Measurements from ENCODE around the gene ATN1.

The ATN1 gene

DNA sequence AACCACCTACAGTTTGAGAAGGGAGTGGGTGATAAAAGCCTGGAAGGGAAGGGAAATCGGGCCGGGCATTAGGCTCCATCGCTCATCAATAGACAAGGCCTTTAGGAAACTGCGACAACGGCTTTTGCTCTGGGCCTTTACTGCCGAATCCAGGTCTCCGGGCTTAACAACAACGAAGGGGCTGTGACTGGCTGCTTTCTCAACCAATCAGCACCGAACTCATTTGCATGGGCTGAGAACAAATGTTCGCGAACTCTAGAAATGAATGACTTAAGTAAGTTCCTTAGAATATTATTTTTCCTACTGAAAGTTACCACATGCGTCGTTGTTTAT is 15.6 kb downstream of the ATN1 start:
- DNase-seq = peak in 56 of 58 donors; percentile 19 to 95 (median 78)

DNA sequence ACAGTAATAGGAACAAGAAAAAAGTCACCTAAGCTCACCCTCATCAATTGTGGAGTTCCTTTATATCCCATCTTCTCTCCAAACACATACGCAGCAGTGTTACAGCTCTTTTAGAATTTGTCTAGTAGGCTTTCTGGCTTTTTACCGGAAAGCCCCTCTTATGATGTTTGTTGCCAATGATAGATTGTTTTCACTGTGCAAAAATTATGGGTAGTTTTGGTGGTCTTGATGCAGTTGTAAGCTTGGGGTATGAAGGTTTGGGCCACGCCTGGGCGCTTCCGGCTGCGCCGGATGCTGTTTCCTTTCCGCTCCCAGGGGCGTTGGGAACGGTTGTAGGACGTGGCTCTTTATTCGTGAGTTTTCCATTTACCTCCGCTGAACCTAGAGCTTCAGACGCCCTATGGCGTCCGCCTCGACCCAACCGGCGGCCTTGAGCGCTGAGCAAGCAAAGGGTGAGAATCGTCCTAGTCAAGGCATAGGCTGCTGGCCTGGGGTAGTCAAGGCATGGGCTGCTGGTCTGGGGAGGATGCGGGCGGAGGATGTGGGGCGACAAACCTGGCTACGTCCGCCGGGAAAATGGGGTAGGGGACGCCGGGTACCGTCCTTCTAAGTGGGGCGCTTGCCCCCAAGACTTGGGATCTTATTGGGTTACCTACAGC is 16.1 kb downstream of the ATN1 start, which contains the start of the genes C12orf57 and RNU7-1:
C12orf57 (plus strand) TSS at position 301 of the 659 bp plus-strand sequence; CDS start at position 401, 100 bp downstream.
RNU7-1 (plus strand) TSS at position 95 of the 659 bp plus-strand sequence.
- peak in 53 of 58 donors; percentile 19 to 89 (median 66) for DNase-seq

- DNase-seq = peak; percentile 32 to 94 (median 84)
Measured at GRCh38 chr12:6944381-6945186, 16.8 kb downstream of the ATN1 start.

DNA sequence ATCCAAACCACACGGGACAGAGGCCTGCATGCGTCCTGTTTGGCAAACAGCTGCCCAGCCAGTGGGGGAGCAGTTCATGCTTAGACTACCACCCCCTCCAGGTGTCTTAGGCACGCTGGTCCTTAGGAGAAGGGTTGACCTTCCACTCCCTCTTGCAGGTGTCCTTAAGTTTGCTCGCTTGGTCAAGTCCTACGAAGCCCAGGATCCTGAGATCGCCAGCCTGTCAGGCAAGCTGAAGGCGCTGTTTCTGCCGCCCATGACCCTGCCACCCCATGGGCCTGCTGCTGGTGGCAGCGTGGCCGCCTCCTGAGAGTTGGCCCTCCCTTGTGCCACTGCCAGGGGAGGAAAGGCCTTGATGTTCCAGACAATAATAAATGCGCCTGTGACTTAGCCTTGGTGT is 17.9 kb downstream of the ATN1 start:
- no peak for DNase-seq

DNA sequence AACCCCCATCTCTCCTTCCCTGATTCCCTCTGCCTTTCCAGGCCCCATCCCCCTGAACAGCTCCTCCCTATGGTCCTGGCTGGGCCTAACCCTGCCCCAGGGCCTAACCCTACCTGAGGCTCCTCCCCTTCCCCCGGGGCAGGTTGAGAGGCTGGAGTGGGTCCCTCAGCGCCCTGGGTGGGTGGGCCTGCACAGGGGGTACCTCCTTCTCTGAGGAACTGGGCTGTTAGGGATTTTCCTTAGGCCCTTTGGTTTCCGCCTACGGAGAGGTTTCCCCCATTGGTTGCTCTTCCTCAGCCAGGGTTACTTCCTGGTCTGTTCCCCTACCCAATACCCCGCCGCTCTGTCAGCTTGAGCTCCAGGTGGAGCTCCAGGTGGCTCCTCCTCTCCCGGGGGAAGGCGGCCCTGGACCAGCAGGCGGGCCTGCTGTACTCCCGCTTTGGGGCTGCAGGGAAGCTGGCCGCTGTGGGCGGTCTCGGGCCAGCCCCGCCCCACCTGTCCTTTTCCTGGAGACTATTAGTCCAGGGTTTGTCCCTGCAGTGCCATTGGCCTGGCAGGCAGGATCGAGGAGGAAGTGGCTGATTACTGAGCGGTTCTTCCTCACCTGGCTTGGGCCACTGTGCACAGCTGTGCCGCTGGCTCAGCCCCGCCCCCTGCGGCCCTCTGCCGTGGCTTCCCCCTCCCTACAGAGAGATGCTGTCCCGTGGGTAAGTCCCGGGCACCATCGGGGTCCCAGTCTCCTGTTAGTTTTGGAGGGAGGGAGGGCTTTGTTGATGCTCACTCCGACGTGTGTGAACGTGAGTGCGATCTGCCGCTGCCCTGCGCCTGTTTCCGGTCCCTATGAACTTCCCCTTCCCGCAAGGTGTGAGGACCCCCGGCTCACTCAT is 18.5 kb downstream of the ATN1 start:
- no peak for DNase-seq

- DNase-seq = no peak
Measured at GRCh38 chr12:6946920-6947374, 19.2 kb downstream of the ATN1 start.

DNA sequence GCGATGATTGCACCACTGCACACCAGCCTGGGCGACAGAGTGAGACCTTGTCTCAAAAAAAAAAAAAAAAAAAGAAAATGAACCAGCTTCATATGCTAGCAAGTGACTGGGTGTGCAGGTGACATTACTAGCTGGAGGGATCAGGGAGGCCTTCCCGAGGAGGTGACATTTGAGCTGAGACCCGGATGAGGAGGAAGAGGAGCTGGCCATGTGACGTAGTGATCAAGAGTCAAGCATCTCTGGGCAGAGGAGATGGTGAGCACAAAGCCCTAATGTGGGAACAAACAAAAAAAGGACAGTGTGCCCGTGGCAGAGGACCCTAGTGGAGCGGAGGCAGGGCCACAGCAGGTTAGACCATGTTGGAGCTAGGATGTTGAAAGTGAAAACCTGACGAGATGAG is 19.9 kb downstream of the ATN1 start:
- DNase-seq = no peak

DNA sequence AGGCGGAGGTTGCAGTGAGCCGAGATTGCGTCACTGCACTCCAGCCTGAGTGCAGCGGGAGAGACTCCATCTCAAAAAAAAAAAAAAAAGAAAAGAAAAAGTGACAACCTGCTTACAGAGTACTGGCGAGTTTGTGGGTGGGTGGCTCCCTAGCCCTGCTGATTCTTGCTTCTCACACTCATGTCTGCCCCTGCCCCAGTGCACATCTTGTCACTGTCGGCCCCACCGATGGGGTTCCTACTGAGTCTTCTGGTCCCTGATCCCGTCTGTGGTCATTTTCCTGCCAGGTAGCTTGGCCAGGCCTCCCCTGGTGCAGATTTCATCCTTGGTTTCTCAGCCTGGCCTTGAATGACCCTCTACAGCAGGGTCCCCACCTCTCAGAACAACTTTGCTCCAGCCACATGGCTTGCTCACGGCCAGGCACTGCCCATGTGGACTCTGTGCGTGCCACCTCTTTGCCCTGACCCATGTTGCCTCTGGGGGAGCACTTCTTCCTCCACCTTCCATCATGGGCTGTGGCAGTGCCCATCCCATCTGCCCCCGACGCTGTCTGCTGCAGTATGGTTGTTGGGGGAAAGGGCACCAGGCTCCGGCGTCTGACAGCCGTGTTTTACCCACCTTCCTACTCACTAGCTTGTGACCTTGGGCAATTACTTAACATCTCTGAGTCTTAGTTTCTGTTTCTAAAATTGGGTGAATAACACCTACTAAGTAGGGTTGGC is 21.3 kb downstream of the ATN1 start:
- DNase-seq = no peak

GRCh38 chr12:6950401-6950801 is 22.6 kb downstream of the ATN1 start:
- no peak for DNase-seq

GRCh38 chr12:6950811-6951540 is 23.2 kb downstream of the ATN1 start, which contains the start of gene PTPN6:
TSS of gene PTPN6 (plus strand) at chr12:6951356. CDS start at chr12:6951513, 157 bp downstream.
- DNase-seq = peak in 11 of 58 donors; percentile 19 to 35 (median 25)

DNA sequence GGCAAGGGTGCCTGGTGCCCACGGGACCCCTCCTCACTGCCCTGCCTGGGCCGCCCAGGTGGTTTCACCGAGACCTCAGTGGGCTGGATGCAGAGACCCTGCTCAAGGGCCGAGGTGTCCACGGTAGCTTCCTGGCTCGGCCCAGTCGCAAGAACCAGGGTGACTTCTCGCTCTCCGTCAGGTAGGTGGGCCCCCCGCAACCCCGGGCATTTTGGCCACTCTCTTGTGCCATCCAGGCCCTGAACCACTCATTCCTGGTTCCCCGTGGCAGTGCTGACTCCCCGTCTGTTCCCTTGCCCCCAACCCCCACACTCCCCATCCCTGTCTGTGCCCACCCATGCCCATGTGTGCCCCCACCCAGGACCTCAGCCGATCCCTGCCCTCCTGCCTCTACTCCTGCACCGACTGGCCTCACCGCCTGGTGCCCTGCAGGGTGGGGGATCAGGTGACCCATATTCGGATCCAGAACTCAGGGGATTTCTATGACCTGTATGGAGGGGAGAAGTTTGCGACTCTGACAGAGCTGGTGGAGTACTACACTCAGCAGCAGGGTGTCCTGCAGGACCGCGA is 23.9 kb downstream of the ATN1 start:
- no peak for DNase-seq

DNA sequence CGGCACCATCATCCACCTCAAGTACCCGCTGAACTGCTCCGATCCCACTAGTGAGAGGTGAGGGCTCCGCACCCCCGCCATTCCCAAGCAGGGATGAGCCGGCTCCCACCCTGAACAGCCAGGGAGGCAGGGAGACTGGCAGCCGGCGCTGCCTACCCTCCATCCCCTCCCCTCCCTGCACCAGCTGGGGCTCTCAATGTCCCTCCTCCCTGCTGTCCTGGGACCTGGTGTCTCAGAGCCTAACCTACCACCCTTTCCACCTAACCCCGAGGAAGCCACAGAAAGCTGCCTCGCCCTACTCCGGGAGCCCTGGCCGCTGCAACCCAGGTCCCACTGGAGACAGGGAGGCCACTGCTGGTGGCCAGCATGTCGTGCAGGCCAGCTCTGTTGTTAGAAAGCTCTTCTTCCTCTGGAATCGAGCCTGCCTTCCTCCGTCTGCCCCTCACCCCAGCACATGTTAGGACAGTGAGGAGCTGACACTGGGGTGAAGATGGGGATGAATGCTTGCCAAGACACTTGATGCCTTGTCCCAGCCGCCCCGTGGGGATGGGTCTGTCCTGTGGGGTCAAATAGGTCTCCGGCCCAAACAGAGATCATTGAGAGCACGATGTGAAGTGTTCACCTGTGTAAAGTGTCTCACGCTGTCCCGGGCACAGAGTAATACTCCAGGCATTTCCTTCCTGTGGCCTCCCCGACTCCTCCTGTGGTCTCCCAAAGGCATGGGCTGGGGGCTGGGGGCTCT is 24.5 kb downstream of the ATN1 start:
- DNase-seq = no peak

- no peak for DNase-seq
Measured at GRCh38 chr12:6952863-6953441, 25.2 kb downstream of the ATN1 start.

DNA sequence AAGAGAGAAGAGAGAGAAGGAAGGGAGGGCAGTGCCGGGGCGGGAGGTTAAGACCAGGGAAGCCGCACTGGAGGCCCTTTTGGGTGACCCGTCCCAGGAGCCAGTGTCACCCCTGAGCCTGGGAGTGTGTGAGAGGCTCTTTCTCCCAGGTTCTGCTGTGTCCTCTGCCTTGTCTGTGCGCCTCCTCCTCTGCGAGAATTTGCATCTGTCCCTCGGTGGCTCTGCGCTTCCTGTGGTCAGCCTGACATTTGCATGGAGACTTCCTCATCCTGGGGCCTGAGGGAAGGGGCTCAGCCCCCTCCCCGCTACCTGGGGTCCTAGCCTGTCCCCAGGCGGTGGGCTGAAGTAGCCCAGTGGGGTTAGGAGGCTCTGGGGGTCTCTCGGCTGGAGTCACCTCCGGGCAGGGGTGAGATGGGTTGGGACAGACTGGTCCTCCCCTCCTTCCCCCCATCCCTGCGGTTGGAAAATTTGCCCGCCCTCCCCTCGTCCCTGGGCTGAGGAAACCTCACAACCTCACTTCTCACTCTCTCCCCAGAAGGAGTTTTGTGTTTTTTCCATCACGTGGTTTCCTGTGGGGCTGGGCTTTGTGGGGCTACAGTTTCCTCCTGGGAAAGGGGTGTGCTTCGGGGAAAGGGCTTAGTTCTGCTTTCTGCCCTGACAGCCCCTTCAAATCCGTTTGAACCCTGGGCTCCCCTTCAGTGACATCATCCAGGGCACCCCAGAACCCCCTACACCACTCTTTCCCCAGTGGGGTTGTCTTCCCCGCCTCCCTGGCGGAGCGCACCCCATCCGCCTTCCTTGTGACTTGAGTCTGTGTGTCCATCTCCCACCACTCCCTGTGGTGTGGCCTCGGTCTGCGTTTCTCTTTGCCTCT is 25.9 kb downstream of the ATN1 start:
- DNase-seq = peak in 16 of 58 donors; percentile 26 to 64 (median 42)

DNA sequence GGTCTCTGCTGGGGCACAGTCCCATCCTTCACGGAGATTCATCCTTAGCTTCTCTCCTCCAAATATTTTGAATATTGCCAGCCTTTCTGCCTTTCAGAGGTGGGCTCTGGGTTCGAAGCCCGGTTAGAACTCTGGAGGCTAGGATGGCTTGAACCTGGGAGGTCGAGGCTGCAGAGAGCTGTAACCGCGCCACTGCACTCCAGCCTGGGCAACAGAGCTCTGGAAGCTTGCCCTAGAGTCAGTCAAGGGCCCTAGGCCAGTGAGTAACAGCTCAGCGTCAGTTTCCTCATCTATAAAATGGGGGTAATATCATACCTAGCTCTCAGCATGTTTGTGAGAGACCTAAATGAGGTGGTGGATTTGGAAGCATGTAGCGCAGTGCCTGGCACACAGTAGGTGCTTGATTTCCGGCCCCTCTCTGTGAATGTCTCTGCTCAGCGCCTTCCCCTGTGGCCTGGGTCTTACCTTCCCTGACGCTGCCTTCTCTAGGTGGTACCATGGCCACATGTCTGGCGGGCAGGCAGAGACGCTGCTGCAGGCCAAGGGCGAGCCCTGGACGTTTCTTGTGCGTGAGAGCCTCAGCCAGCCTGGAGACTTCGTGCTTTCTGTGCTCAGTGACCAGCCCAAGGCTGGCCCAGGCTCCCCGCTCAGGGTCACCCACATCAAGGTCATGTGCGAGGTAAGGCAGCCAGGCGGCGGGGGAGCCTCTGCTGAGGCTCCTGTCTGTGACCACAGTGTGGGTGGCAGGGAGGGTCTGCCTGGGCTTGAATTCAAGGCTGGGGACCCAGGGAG is 26.8 kb downstream of the ATN1 start:
- DNase-seq = no peak
